Measurements from ENCODE around the gene TAF4.

DNA sequence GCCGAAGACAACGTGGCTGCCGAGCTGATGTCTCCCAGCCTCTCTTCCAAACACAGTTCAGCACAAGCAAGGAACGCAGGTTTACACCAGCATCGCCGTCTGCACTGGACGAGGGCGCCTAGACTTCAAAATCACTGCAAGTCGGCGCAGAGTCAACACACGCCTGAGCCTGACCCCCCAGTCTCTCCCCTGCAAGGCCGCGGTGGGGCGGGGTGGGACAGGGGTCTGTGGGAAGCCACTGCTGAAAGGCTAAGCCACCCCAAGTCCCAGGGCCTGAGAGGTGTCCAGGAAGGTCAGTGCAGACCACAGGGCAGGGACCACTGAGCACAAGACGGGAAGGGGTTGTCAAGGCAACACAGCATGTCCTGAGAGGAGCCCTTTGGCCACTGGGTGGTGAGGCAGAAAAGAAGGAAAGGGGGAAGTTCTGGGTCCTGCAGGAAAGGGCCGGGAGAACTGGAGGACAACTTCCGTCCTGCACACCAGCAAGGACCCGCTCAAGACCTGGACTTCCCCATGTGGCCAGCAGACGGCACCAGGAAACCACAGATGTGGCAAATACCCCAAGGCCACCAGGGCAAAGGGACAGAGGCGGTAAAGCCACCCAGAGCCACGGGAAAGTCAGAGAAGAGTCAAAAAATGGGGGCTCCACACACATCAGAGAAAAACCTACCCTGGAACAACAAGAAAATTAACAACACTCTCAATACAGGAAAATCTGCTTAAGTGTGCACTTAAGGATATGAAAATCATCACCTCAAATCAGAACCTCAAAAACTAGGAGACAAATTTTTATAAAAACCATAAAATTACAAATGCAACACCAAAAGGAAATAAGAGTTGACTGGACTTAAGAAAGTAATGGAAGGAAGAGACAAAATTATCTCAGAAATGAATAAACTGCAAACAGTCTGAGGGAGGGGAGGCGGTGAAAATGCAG lies 84.8 kb downstream of the TAF4 start:
- TF ChIP-seq BHLHE40 (IDR thresholded peaks at IDR 0.05; ENCODE audit: borderline replicate concordance) (no peak), SP1 (IDR thresholded peaks at IDR 0.05) (no peak), FOXM1 (IDR thresholded peaks at IDR 0.05; ENCODE audit: borderline replicate concordance) (no peak), L3MBTL2 (conservative IDR thresholded peaks at IDR 0.05) (no peak), FOXK2 (IDR thresholded peaks at IDR 0.05) (no peak), ARNT (IDR thresholded peaks at IDR 0.05) (no peak), ZNF384 (IDR thresholded peaks at IDR 0.05) (no peak), HDGF (IDR thresholded peaks at IDR 0.05; ENCODE audit: borderline replicate concordance) (no peak)

Data from HEK293T (cell line).